GM18868 (cell line): ENCODE measurements around the gene OPA3.

ENCODE experiments used
- ATAC-seq: cut with Tn5 transposase; IDR thresholded peaks from one replicate; pipeline ENCODE4 v1.9.1; 2021; ENCODE audit warnings: mild to moderate bottlenecking, moderate library complexity; ENCODE audit not compliant: unreplicated experiment

The OPA3 gene

GRCh38 chr19:45598267-45599001 lies 13.8 kb upstream of the OPA3 start:
- no peak for ATAC-seq

GRCh38 chr19:45597425-45598111 lies 13.0 kb upstream of the OPA3 start:
- no peak for ATAC-seq

GRCh38 chr19:45595814-45596213 lies 11.2 kb upstream of the OPA3 start:
- no peak for ATAC-seq

- no peak for ATAC-seq
Observed at GRCh38 chr19:45593520-45593919, 8.9 kb upstream of the OPA3 start.

- ATAC-seq: no peak
Observed at GRCh38 chr19:45592366-45592765, 7.8 kb upstream of the OPA3 start.

- no peak for ATAC-seq
Observed at GRCh38 chr19:45591638-45592005, 7.0 kb upstream of the OPA3 start.

- ATAC-seq: no peak
Observed at GRCh38 chr19:45591004-45591637, 6.5 kb upstream of the OPA3 start.

GRCh38 chr19:45590300-45591003 lies 5.8 kb upstream of the OPA3 start:
- no peak for ATAC-seq

GRCh38 chr19:45589768-45590167 lies 5.2 kb upstream of the OPA3 start:
- no peak for ATAC-seq

GRCh38 chr19:45587873-45588272 lies 3.3 kb upstream of the OPA3 start:
- ATAC-seq: no peak

- ATAC-seq: no peak
Observed at GRCh38 chr19:45585158-45585577, 566 bp upstream of the OPA3 start.

- ATAC-seq: no peak
Observed at GRCh38 chr19:45581576-45581975, 3.0 kb downstream of the OPA3 start.

- no peak for ATAC-seq
Observed at GRCh38 chr19:45578861-45579260, 5.7 kb downstream of the OPA3 start.

- ATAC-seq: no peak
Observed at GRCh38 chr19:45577111-45577905, 7.3 kb downstream of the OPA3 start.

GRCh38 chr19:45576682-45577081 lies 7.9 kb downstream of the OPA3 start:
- ATAC-seq: no peak

- ATAC-seq: no peak
Observed at GRCh38 chr19:45575216-45575615, 9.4 kb downstream of the OPA3 start.

- no peak for ATAC-seq
Observed at GRCh38 chr19:45574526-45574925, 10.1 kb downstream of the OPA3 start.

GRCh38 chr19:45571457-45572220 lies 13.0 kb downstream of the OPA3 start:
- no peak for ATAC-seq

GRCh38 chr19:45569619-45570421 lies 14.8 kb downstream of the OPA3 start:
- ATAC-seq: no peak
